Epithelial cell of prostate (primary cell): ENCODE measurements around the gene ACSF2.

Source experiments
- DNase-seq: peaks from one replicate; pipeline ENCODE4 v3.0.0-alpha.2; 2011; ENCODE audit warnings: low read depth, low spot score
- H3K27ac ChIP-seq: fragments of 450-650 bp; 2 replicates; pipeline ENCODE4 v1.5.1; 2017; ENCODE audit warnings: mild to moderate bottlenecking

Gene ACSF2

GRCh38 chr17:50432125-50432762 is 6.2 kb downstream of the ACSF2 start:
- DNase-seq: no peak
- no peak overlapping the region for H3K27ac ChIP-seq

- no peak for DNase-seq
- no peak overlapping the region for H3K27ac ChIP-seq
These were observed 11.4 kb downstream of the ACSF2 start for GRCh38 chr17:50437409-50437808.

- no peak for DNase-seq
- H3K27ac ChIP-seq: no peak overlapping the region
These were observed 13.0 kb downstream of the ACSF2 start for GRCh38 chr17:50439008-50439407.

GRCh38 chr17:50440172-50440837 is 14.3 kb downstream of the ACSF2 start:
- no peak overlapping the region for H3K27ac ChIP-seq
- no peak for DNase-seq

- no peak for DNase-seq
- H3K27ac ChIP-seq: no peak overlapping the region
These were observed 15.1 kb downstream of the ACSF2 start for GRCh38 chr17:50440838-50441829.

- DNase-seq: no peak
- no peak overlapping the region for H3K27ac ChIP-seq
These were observed 17.5 kb downstream of the ACSF2 start for GRCh38 chr17:50443505-50443974.

- H3K27ac ChIP-seq: no peak overlapping the region
- DNase-seq: no peak
These were observed 19.1 kb downstream of the ACSF2 start for GRCh38 chr17:50444841-50445715.

GRCh38 chr17:50445730-50446325 is 19.8 kb downstream of the ACSF2 start:
- DNase-seq: no peak
- H3K27ac ChIP-seq: no peak overlapping the region

- no peak overlapping the region for H3K27ac ChIP-seq
- DNase-seq: no peak
These were observed 22.0 kb downstream of the ACSF2 start for GRCh38 chr17:50447870-50448595.

- H3K27ac ChIP-seq: no peak overlapping the region
- no peak for DNase-seq
These were observed 22.6 kb downstream of the ACSF2 start for GRCh38 chr17:50448643-50449042.

- no peak for DNase-seq
- H3K27ac ChIP-seq: no peak overlapping the region
These were observed 26.1 kb downstream of the ACSF2 start for GRCh38 chr17:50451943-50452629.

- no peak overlapping the region for H3K27ac ChIP-seq
- no peak for DNase-seq
These were observed 26.7 kb downstream of the ACSF2 start for GRCh38 chr17:50452630-50453300.

- H3K27ac ChIP-seq: no peak overlapping the region
These were observed 27.9 kb downstream of the ACSF2 start for GRCh38 chr17:50453901-50454300.

GRCh38 chr17:50457621-50458020 is 31.6 kb downstream of the ACSF2 start:
- no peak overlapping the region for H3K27ac ChIP-seq
- no peak for DNase-seq

More at GRCh38 chr17:50453901-50454300, 27.9 kb downstream of the ACSF2 start:
- no peak for DNase-seq

- DNase-seq: no peak
- peak overlapping the region; percentile 34 for H3K27ac ChIP-seq
These were observed 32.3 kb downstream of the ACSF2 start for GRCh38 chr17:50458270-50458669.

GRCh38 chr17:50458701-50459676 is 33.0 kb downstream of the ACSF2 start:
- peak overlapping the region; percentile 34 for H3K27ac ChIP-seq
- DNase-seq: peak; percentile 57
